Measurements from ENCODE around the gene ATP1A4.

ATP1A4 gene

DNA sequence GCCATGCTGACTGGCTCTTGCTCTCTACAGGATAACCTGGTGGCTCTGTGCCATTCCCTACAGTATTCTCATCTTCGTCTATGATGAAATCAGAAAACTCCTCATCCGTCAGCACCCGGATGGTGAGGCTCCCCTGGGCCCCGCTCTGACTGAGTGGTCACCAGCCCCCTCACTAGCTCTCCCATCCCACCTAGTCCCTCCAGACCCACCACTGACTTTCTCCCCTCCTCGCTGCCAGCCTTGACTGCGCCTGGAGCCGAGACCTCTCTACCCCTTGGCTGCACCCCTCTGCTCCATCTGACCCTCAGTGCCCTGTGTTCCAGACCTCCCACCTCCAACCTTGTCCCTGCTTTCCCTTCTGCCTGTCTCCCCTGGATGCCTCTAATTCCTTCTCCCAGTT, 34.8 kb downstream of the ATP1A4 start:
- DNase-seq (ENCODE audit: low read depth) = no peak
- TF ChIP-seq, protein P1, sequence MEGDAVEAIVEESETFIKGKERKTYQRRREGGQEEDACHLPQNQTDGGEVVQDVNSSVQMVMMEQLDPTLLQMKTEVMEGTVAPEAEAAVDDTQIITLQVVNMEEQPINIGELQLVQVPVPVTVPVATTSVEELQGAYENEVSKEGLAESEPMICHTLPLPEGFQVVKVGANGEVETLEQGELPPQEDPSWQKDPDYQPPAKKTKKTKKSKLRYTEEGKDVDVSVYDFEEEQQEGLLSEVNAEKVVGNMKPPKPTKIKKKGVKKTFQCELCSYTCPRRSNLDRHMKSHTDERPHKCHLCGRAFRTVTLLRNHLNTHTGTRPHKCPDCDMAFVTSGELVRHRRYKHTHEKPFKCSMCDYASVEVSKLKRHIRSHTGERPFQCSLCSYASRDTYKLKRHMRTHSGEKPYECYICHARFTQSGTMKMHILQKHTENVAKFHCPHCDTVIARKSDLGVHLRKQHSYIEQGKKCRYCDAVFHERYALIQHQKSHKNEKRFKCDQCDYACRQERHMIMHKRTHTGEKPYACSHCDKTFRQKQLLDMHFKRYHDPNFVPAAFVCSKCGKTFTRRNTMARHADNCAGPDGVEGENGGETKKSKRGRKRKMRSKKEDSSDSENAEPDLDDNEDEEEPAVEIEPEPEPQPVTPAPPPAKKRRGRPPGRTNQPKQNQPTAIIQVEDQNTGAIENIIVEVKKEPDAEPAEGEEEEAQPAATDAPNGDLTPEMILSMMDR (conservative IDR thresholded peaks at IDR 0.05; ENCODE audit: low read depth, low read length) = no peak
- no peak overlapping the region for H3K4me3 ChIP-seq (ENCODE audit: low read length)

DNA sequence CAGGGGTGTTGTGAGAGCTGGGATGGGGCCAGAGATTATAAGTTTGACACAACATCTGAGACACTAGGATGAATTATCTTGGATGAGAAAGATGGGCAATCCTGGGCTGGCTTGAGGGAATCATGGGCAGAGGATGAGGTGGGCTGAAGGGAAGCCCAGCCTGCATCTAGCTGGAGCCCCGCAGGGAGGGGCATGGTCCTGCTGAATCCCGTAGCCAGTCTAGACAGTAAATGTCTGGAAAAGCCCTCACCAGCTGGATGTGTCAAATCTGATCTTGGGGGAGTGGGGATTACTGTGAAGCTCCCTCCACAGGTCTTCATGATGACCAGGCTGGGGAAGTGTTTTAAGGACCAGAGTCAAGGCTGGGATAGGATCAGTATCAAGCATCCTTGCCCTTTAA, 35.3 kb downstream of the ATP1A4 start:
- no peak for DNase-seq (ENCODE audit: low read depth)
- H3K4me3 ChIP-seq (ENCODE audit: low read length) = no peak overlapping the region
- TF ChIP-seq, protein P1 (conservative IDR thresholded peaks at IDR 0.05; ENCODE audit: low read depth, low read length) = no peak

DNA sequence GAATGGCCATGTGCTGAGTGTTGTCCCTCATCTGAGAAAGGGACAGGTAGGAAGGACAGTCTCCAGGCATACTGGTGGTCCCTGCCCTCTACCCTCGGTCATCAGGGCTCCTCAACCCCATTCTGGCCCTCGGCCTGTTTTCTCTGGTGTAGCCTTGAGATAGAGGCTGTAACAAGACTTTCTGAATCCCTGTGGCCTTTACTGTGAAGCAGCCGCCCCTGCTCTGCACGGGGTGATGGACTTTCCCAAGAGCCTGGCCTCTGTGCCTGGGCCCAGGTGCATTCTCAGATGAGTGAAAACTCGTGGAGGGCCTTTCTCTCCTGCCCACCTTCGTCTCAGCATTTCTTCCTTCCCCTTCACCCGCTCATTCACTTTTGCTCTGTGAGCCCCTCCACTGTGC, 36.0 kb downstream of the ATP1A4 start:
- no peak overlapping the region for H3K4me3 ChIP-seq (ENCODE audit: low read length)
- TF ChIP-seq, protein P1 (conservative IDR thresholded peaks at IDR 0.05; ENCODE audit: low read depth, low read length) = no peak
- no peak for DNase-seq (ENCODE audit: low read depth)

DNA sequence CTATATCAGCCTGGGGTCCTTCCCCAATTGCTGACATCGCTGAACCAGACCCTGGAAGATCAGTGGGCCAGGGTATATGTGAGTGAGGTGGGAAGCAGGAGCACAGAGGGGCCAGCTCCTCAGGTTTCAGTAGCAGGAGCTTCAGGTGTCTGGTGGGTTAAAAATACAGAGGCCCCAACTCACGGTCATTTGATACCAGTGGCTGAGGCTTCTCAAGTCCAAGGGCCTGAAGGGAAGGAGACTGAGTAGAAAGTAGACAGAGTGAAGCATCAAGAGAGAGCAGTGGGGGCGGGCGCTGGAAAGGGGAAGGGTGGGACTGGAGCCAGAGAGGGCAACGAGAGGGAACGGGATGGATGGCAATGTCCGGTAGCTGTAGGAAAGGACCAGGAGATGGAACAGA, 36.9 kb downstream of the ATP1A4 start:
- TF ChIP-seq, protein P1 (conservative IDR thresholded peaks at IDR 0.05; ENCODE audit: low read depth, low read length) = no peak

DNA sequence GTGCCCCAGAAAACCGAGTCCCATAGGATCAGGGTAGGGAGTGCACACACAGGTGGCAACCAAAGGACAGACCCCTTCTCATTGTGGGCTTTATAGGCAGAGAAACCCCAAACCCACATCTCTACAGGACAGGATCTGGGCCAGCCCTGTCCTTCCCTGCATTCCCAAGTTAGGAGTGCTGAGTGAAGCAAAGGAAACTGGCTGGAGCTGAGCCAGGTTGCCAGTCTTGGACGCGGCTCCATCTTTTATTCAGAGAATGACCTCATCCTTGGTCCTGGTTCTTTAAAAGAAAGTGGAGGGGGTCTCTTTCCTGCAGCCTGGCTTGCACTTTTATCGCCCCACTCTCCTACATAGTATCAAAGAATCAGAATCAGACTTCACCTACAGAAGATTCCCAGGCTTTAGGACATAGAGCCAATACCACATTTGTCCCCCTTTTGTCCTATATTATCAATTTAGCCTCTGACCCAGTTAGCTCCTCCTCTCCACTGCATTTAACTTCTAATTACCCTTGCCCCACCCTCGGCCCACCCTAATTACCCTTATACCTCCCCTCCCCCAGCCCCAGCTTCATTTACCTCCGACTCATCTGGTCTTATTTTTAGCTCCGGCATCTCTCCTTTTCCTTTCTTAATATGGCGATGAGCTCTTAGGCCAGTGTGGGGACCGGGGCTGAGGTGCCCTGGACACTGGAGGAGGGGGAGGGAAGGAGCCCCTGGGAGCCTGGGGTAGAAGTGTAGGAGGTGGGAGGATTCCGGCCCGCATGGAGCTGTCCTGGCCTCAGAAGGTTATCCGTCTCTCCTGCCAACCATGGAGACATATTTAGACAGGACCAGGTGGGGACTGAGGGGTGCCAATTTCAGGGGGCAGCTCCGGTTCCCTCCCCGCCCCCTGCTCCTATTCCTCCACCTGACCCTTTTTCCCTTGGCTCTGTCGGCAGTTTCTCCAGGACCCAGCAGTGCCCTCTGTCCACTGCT, 38.5 kb downstream of the ATP1A4 start, which contains the start of gene CASQ1:
Gene CASQ1, plus strand, starts transcription at position 927 of the 977 bp plus-strand sequence. CDS start 177 bp downstream, outside the sequence.
- H3K4me3 ChIP-seq (ENCODE audit: low read length) = no peak within 1 kb of the TSS
- no peak for DNase-seq (ENCODE audit: low read depth)
- TF ChIP-seq, protein P1 (conservative IDR thresholded peaks at IDR 0.05; ENCODE audit: low read depth, low read length) = no peak

More for the DNA sequence above, 36.9 kb downstream of the ATP1A4 start:
- no peak for DNase-seq (ENCODE audit: low read depth)
- no peak overlapping the region for H3K4me3 ChIP-seq (ENCODE audit: low read length)

DNA sequence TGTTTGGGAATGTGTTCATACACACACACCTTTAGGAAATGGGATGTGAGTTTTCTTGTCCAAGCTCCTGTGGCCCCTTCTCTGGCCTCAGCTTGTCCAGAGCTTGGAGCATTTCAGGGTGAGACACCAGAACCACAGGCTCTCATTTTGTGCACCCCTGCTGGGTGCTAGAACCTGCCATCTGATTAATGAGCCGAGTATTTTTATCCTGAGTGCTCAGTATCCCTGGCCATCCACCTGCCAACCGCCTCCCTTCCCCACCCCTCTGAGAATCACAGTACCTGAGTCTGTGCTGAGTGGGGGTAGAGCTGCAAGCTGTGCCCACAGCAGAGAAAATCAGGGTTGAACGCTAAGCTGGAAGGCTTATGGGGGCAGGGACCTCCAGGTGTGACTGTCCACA, 40.4 kb downstream of the ATP1A4 start:
- TF ChIP-seq, protein P1 (conservative IDR thresholded peaks at IDR 0.05; ENCODE audit: low read depth, low read length) = no peak
- DNase-seq (ENCODE audit: low read depth) = no peak
- no peak overlapping the region for H3K4me3 ChIP-seq (ENCODE audit: low read length)

DNA sequence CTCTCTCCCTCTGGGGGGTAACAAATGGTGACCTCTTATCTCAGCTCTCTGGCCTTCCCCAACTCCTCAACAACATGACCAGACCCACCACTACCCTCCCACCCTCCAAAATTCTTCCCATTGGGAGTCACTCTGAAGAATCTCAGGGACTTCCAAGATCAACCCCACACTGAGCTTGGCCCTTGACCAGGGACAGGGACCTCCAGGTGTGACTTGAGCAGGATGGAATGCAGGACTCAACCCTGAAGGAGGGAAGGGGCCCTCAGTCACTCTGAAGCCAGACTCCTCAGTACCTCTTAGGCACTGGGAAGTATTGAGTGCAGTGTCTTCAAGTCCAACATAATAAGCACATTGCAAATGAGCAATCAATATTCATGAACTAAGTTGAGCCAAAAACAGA, 40.8 kb downstream of the ATP1A4 start:
- TF ChIP-seq, protein P1 (conservative IDR thresholded peaks at IDR 0.05; ENCODE audit: low read depth, low read length) = no peak
- no peak for DNase-seq (ENCODE audit: low read depth)
- H3K4me3 ChIP-seq (ENCODE audit: low read length) = no peak overlapping the region
